ENCODE results near the gene TNP2. TPM values are rescaled to one million over a fixed set of nuclear protein-coding genes. Genes with fewer than 3 reads are reported as not detected.

TNP2 gene
- total RNA-seq (2022; extraction: Qiagen RNA extraction), result not detected in 5 replicates

DNA sequence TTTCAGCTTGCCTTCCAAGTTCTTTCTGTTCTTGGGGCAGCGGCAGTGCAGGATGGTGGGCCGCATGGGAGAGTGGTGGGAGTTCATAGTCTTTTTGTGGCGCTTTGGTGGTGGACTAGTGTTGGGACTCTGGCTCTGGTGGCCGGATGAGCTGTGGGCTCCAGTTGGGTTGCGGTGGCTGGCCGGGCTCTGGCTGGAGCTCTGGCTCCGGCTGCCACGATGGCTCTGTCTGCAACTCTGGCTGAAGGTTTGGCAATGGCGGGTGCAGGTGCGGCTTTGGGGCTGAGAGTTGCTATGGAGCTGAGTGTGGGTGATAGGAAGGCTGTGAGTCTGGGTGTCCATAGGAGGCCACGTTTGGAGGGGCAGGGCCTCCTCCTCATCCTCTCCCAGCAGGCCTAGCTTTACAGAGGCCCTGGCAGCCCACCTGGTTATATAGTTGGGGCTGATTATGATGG lies at the start of gene TNP2:
TNP2 (minus strand) TSS at position 405 of the 455 bp plus-strand sequence; CDS start at position 342, 63 bp downstream.

DNA sequence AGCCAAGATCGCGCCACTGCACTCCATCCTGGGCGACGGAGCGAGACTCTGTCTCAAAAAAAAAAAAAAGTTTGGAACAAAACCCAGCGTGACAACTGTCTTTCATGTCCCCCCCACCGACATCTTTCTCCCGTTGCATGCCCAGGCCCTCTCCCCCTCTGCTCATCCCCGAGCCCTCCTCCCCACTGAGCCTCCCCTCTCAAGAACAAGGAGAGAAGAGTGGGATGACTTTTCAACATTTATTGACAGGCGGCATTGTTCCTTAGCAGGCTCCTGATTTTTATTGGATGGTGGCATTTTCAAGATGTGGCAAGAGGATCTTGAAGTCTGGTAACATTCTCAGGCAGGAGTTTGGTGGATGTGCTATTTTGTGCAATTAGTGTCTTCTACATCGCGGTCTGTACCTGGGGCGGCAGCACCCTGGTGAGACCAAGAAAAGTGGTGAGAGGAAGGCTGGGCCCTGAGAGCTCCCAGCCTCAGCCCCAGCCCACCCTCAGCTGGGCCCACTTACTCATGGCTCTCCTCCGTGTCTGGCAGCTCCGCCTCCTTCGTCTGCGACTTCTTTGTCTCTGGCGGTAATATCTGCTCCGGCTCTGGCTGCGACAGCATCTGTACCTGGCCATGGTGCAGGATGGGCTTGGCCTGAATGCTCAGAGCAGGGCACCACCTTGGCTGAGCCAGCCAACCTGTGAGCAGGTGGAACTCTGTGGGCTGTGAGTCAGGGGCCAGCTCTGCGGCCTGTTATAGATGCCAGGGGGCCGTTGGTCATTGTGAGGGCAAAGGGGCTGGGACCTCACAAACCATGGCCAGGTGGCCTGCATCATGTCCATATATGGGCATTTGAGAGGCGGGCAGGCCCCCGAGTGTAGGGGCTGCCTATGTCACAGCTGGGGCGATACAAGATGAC lies 11.7 kb upstream of the TNP2 start, which contains the start of gene PRM1:
PRM1 (minus strand) TSS at position 715 of the 907 bp plus-strand sequence; CDS start at position 623, 92 bp downstream.

DNA sequence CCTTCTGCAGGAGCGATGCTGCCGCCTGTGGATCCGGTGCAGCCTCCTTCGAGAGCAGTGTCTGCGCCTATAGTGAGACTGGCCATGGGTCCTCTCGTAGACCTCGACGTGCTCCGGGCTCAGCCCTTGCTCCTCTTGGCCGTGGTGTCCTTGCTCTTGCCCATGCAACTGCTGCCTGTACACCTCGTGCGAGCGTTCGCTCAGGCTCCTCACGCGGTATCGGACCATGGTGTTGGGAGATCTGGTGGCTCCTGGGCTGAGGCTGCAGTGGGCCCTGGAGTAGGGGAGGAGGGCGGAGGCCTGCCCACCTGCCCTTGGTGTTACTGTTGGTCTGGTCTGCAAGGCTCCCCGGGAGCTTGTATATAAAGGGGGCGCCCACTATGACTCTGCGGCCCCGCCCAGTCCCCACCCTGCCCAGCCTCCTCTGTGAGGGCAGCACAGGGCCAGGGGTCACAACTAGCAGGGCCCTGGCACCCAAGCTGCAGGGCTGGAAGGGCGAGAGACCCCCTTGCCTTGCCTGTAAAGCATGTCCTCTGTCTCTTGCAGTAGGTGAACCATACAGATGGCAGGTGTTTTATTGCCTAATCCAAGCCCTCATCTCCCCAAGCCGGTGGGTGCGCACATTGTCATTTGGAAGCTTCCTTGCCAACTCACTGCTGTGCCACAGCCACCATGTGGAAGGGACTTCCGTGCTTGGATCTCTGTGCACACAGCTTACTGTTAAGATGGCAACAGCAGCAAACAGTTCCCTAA lies 7.2 kb upstream of the TNP2 start, which contains the start of gene PRM2:
PRM2 (minus strand) TSS at position 338 of the 753 bp plus-strand sequence; CDS start at position 228, 110 bp downstream.

DNA sequence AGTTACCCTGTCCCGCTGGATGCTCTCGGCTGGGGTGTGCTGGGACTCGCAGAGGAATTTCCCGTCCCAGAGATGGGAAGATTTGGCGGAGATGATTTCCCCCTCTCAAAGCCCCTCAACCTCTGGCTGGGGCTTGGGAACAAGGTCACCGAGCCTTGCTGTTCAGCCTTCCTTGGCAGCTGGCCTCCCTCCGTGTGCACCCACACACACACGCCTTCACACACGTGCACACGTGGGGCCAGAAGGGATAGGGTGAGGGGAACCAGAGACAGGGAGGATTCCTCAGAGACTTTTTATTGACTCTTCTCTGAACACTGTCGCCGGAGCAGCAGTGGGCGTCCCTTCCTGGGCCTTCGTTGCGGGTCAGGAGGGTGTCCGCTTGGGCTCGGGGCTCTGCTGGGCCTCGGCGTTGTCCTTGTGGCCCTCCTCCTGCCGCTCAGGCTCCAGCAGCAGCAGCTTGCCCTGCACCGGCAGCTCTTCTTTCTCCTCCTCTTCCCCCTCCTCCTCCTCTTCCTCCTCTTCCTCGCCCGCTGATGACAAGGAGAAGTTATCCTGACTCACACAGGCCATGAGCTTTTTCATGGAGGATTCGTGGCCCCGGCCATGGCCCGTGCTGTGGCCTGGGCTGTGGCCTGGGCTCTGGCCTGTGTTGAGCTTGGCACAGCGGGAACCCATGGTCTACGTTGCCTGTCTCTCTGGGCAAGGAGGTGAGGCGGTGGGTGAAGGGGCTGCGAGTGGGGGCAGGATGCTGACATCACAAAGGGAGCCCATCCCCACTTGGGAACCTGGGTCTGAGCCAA lies 4.0 kb upstream of the TNP2 start, which contains the start of gene PRM3:
PRM3 (minus strand) TSS at position 709 of the 800 bp plus-strand sequence; CDS start at position 675, 34 bp downstream.

DNA sequence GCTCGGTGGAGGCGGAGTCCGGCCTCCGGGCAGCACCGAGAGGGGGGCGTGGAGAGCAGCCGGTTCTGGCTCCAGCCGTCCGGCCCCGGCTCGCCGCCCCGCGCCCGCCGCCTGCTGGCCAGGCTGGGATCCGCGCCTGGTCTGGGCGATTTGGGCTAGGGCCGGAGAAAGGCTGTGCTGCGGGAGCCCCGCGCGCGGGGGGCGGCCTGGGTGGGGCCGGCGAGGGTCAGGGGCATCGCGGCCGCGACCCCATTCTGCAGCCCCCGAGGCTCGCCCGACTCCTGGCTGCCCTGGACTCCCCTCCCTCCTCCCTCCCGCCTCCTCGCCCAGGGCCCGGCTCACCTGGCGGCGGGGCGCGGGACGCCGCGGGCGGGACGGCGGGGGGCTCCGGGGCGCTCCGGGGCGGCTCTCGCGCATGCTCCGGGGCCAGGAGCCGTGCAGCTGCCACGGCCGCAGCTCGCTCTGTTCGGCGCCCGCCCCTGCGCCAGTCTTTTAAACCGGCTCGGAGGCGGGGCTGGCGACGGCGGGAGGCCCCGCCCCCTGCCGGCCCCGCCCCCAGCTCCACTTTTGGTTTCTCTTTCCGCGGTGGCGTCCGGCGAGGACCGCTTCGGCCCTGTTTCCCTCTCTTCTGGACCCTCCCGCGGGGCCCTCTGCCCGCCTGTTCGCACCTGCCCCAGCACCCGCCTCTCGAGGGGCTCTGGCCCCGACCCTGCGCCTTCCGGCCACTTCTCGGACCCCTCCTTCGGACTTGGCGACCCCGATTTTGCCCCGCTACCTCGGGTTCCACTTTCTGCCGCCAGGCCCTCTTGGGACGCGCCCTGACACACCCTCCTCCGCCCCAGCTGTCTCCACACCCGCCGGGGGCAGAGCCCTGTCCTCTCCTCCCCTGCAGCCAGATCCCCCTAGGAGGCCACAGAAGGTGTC lies 13.1 kb downstream of the TNP2 start, which contains the start of gene SOCS1:
SOCS1 (minus strand) TSS at position 468 of the 924 bp plus-strand sequence. CDS start 726 bp downstream, outside the sequence.

Other genes starting within 250 kb of the TNP2 start
- gene SOCS1, start 13.1 kb downstream of the TNP2 start, total RNA-seq (2022; extraction: Qiagen RNA extraction), result 0.76 to 2.6 TPM (median 1.9 TPM) in 5 replicates
- gene PRM3, start 4.3 kb upstream of the TNP2 start, total RNA-seq (2022; extraction: Qiagen RNA extraction), result not detected in 5 replicates
- gene PRM2, start 7.2 kb upstream of the TNP2 start, total RNA-seq (2022; extraction: Qiagen RNA extraction), result not detected in 5 replicates
- not detected in 5 replicates for gene PRM1, start 12.0 kb upstream of the TNP2 start, total RNA-seq (2022; extraction: Qiagen RNA extraction)
- 25.0 to 36.6 TPM (median 33.5 TPM) in 5 replicates for gene RMI2, start 76.1 kb upstream of the TNP2 start, total RNA-seq (2022; extraction: Qiagen RNA extraction)